Globus pallidus (tissue), 1 donor: ENCODE results near the gene EGFLAM.

ENCODE experiments used
- DNase-seq: peaks from one replicate; pipeline ENCODE4 v3.0.0-alpha.2; 2015; ENCODE audit warnings: low spot score

Gene EGFLAM

DNA sequence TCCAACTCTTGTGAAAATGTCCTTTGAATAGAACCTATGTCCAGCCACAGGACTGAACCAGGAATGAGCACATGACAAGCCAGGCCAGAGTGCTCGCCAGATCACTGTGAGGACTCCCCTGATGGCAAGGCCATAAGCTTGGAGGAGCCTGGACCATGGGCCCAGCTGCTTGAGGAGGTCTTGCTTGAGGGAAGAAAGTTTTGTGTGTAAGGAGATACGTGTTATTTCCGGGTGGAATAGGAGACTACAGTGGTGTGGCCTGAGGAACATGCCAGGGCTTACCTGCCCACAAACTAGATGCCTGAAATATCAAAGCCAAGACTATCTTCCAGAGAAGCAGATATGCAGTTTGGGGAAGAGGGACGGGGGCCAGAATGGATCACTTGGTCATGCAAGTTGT is 213.3 kb downstream of the EGFLAM start:
- DNase-seq, result no peak

GRCh38 chr5:38472541-38472940 is 214.2 kb downstream of the EGFLAM start:
- no peak for DNase-seq

- no peak for DNase-seq
Observed at GRCh38 chr5:38473008-38473407, 214.6 kb downstream of the EGFLAM start.

- no peak for DNase-seq
Observed at GRCh38 chr5:38478166-38478565, 219.8 kb downstream of the EGFLAM start.

DNA sequence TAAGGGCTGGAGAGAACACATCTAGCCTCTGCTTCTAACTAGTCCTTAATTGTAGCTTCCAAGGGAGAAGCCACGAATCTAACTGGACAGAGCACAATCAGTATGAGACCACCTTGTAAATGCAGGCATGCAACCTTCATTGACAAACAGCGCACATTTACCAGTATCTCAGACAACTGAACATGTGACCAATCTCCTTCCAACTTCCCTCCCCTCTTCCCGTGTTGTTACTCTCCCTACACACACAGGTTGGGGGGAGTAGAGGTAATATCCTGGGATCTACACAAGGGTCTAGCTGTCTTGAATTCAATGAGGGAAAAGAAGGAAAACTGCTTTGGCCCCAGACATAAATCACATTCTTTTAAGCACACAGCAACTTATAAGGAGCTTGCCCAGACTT is 220.5 kb downstream of the EGFLAM start:
- DNase-seq, result no peak

GRCh38 chr5:38479315-38479904 is 221.1 kb downstream of the EGFLAM start:
- DNase-seq, result no peak

GRCh38 chr5:38483805-38484398 is 225.5 kb downstream of the EGFLAM start:
- no peak for DNase-seq

- DNase-seq, result no peak
Observed at GRCh38 chr5:38494175-38494574, 235.8 kb downstream of the EGFLAM start.

GRCh38 chr5:38494763-38495162 is 236.4 kb downstream of the EGFLAM start:
- no peak for DNase-seq

DNA sequence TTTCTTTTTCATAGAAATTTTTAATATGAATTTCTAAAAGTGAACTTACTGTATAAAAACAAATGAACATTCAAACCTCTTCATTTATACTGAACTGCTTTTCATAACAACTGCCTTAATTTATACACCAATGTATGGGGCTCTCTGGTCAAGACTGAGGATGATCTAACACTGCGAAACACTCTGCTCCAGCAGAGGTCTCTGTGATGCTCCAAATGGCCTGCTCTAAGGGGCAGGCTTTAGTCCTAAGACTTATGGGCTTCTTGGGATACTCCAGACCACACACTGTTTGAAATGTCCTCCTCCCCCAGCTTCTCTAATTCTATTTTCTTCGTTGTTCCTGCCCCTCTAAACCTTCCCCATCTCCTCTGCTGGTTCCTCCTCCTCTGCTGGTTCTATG is 239.6 kb downstream of the EGFLAM start:
- peak; percentile 33 for DNase-seq

DNA sequence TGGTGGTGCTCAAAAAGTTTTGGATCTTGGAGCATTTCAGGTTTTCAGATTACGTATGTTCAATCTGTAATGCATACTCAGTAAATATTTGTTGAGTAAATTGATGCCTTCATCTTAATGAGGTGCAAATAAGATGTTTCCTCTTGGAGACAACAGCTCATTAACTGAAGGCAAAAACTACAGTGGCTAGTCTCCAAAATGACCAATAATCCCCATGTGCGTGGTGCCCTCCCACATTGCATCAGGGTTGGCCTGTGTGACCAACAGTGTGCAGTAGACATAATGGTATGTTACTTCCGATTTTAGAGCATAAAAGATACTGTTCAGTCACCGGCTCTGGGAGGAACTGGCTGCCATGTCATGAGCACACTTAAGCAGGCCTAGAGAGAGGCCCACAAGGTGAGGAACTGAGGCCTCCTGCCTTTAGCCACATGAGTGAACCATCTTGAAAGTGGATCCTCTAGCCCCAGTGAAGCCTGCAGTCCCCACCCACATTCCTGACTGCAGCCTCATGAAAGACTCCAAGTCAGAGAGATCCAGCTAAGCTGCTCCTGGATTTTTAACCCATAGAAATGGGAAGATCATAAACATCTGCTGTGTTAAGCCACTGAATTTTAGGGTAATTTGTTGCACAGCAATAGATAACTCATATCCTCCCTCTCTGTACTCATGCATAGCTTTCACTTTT is 242.4 kb downstream of the EGFLAM start:
- no peak for DNase-seq

GRCh38 chr5:38506302-38506701 is 247.9 kb downstream of the EGFLAM start:
- no peak for DNase-seq

DNA sequence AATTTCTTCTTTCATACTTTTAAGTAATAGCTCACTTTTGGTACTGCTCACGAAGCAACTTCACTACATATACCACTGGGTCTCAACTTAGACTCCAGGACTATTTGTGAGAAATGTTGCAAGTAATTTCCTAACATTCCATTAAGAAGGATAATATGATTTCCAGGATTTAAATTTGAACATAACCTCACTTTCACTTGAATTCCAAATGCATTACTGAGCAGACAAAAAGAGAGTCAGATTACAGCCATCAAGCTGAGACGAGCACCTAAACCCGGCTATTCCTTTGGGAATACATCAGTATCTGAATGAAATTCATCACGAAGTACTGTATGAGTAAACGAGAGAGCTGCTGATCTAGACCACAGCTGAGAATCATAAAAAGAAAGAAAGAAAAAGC is 250.8 kb downstream of the EGFLAM start:
- no peak for DNase-seq
